Measurements from ENCODE around the gene ZFYVE27.

Gene ZFYVE27

GRCh38 chr10:97768322-97769315 is 31.7 kb downstream of the ZFYVE27 start:
- H3K27ac ChIP-seq (ENCODE audit: low read depth in 2 of 2, low read length in 2 of 2) = no peak overlapping the region
- peaks cover 30 to 33% of the 10 kb centered on the region in 2 donors for H3K27me3 ChIP-seq (ENCODE audit: control insufficient read depth in 2 of 2, insufficient read depth in 2 of 2, low read length in 2 of 2)
- no peaks in the 10 kb centered on the region for H3K9me3 ChIP-seq (ENCODE audit: control insufficient read depth in 2 of 2, low read length in 2 of 2)
- no peak overlapping the region for H3K9ac ChIP-seq (ENCODE audit: low read depth in 1 of 2, low read length in 2 of 2)
- H3K36me3 ChIP-seq (ENCODE audit: control insufficient read depth in 2 of 2, insufficient read depth in 2 of 2, low read length in 2 of 2) = no peaks in the 10 kb centered on the region
- no peak overlapping the region for H3K4me3 ChIP-seq (ENCODE audit: low read length in 2 of 2)
- H3K4me1 ChIP-seq (ENCODE audit: control insufficient read depth in 2 of 2, insufficient read depth in 2 of 2, low read length in 2 of 2) = peaks cover 0 to 3% of the 10 kb centered on the region in 2 donors

GRCh38 chr10:97770255-97770654 is 33.3 kb downstream of the ZFYVE27 start:
- no peaks in the 10 kb centered on the region for H3K4me1 ChIP-seq (ENCODE audit: control insufficient read depth in 2 of 2, insufficient read depth in 2 of 2, low read length in 2 of 2)
- H3K27ac ChIP-seq (ENCODE audit: low read depth in 2 of 2, low read length in 2 of 2) = no peak overlapping the region
- peaks cover 30 to 37% of the 10 kb centered on the region in 2 donors for H3K27me3 ChIP-seq (ENCODE audit: control insufficient read depth in 2 of 2, insufficient read depth in 2 of 2, low read length in 2 of 2)
- no peak overlapping the region for H3K4me3 ChIP-seq (ENCODE audit: low read length in 2 of 2)
- no peak overlapping the region for H3K9ac ChIP-seq (ENCODE audit: low read depth in 1 of 2, low read length in 2 of 2)
- H3K9me3 ChIP-seq (ENCODE audit: control insufficient read depth in 2 of 2, low read length in 2 of 2) = no peaks in the 10 kb centered on the region
- H3K36me3 ChIP-seq (ENCODE audit: control insufficient read depth in 2 of 2, insufficient read depth in 2 of 2, low read length in 2 of 2) = no peaks in the 10 kb centered on the region

- H3K27me3 ChIP-seq (ENCODE audit: control insufficient read depth in 2 of 2, insufficient read depth in 2 of 2, low read length in 2 of 2) = peaks cover 30 to 37% of the 10 kb centered on the region in 2 donors
- H3K4me3 ChIP-seq (ENCODE audit: low read length in 2 of 2) = no peak overlapping the region
- no peaks in the 10 kb centered on the region for H3K9me3 ChIP-seq (ENCODE audit: control insufficient read depth in 2 of 2, low read length in 2 of 2)
- no peaks in the 10 kb centered on the region for H3K4me1 ChIP-seq (ENCODE audit: control insufficient read depth in 2 of 2, insufficient read depth in 2 of 2, low read length in 2 of 2)
- H3K27ac ChIP-seq (ENCODE audit: low read depth in 2 of 2, low read length in 2 of 2) = no peak overlapping the region
- no peak overlapping the region for H3K9ac ChIP-seq (ENCODE audit: low read depth in 1 of 2, low read length in 2 of 2)
- H3K36me3 ChIP-seq (ENCODE audit: control insufficient read depth in 2 of 2, insufficient read depth in 2 of 2, low read length in 2 of 2) = no peaks in the 10 kb centered on the region
These were observed 34.3 kb downstream of the ZFYVE27 start for GRCh38 chr10:97771055-97771891.

GRCh38 chr10:97771913-97772823 is 35.2 kb downstream of the ZFYVE27 start, which contains the start of gene SFRP5:
TSS of gene SFRP5 (minus strand) at chr10:97771999. CDS start at chr10:97771833, 166 bp downstream.
- H3K27me3 ChIP-seq (ENCODE audit: control insufficient read depth in 2 of 2, insufficient read depth in 2 of 2, low read length in 2 of 2) = peaks cover 30 to 37% of the 10 kb centered on the region in 2 donors
- H3K4me1 ChIP-seq (ENCODE audit: control insufficient read depth in 2 of 2, insufficient read depth in 2 of 2, low read length in 2 of 2) = no peaks in the 10 kb centered on the region
- no peak within 1 kb of the TSS for H3K4me3 ChIP-seq (ENCODE audit: low read length in 2 of 2)
- H3K27ac ChIP-seq (ENCODE audit: low read depth in 2 of 2, low read length in 2 of 2) = no peak within 1 kb of the TSS
- no peaks in the 10 kb centered on the region for H3K9me3 ChIP-seq (ENCODE audit: control insufficient read depth in 2 of 2, low read length in 2 of 2)
- H3K9ac ChIP-seq (ENCODE audit: low read depth in 1 of 2, low read length in 2 of 2) = no peak within 1 kb of the TSS
- no peaks in the 10 kb centered on the region for H3K36me3 ChIP-seq (ENCODE audit: control insufficient read depth in 2 of 2, insufficient read depth in 2 of 2, low read length in 2 of 2)

- no peaks in the 10 kb centered on the region for H3K36me3 ChIP-seq (ENCODE audit: control insufficient read depth in 2 of 2, insufficient read depth in 2 of 2, low read length in 2 of 2)
- H3K27me3 ChIP-seq (ENCODE audit: control insufficient read depth in 2 of 2, insufficient read depth in 2 of 2, low read length in 2 of 2) = peaks cover 30 to 37% of the 10 kb centered on the region in 2 donors
- H3K27ac ChIP-seq (ENCODE audit: low read depth in 2 of 2, low read length in 2 of 2) = no peak overlapping the region
- H3K9me3 ChIP-seq (ENCODE audit: control insufficient read depth in 2 of 2, low read length in 2 of 2) = no peaks in the 10 kb centered on the region
- no peaks in the 10 kb centered on the region for H3K4me1 ChIP-seq (ENCODE audit: control insufficient read depth in 2 of 2, insufficient read depth in 2 of 2, low read length in 2 of 2)
- no peak overlapping the region for H3K4me3 ChIP-seq (ENCODE audit: low read length in 2 of 2)
- H3K9ac ChIP-seq (ENCODE audit: low read depth in 1 of 2, low read length in 2 of 2) = no peak overlapping the region
These were observed 36.2 kb downstream of the ZFYVE27 start for GRCh38 chr10:97773096-97773495.

GRCh38 chr10:97774811-97775294 is 37.9 kb downstream of the ZFYVE27 start:
- Histone ChIP-seq H3K9ac (ENCODE audit: low read depth in 1 of 2, low read length in 2 of 2) (no peak overlapping the region), H3K27ac (ENCODE audit: low read depth in 2 of 2, low read length in 2 of 2) (no peak overlapping the region), H3K4me3 (ENCODE audit: low read length in 2 of 2) (no peak overlapping the region), H3K36me3 (ENCODE audit: control insufficient read depth in 2 of 2, insufficient read depth in 2 of 2, low read length in 2 of 2) (no peaks in the 10 kb centered on the region), H3K27me3 (ENCODE audit: control insufficient read depth in 2 of 2, insufficient read depth in 2 of 2, low read length in 2 of 2) (peaks cover 24 to 30% of the 10 kb centered on the region in 2 donors), H3K4me1 (ENCODE audit: control insufficient read depth in 2 of 2, insufficient read depth in 2 of 2, low read length in 2 of 2) (no peaks in the 10 kb centered on the region), H3K9me3 (ENCODE audit: control insufficient read depth in 2 of 2, low read length in 2 of 2) (no peaks in the 10 kb centered on the region)

GRCh38 chr10:97777143-97777542 is 40.2 kb downstream of the ZFYVE27 start:
- Histone ChIP-seq H3K27me3 (ENCODE audit: control insufficient read depth in 2 of 2, insufficient read depth in 2 of 2, low read length in 2 of 2) (peaks cover 10 to 16% of the 10 kb centered on the region in 2 donors), H3K27ac (ENCODE audit: low read depth in 2 of 2, low read length in 2 of 2) (no peak overlapping the region), H3K9ac (ENCODE audit: low read depth in 1 of 2, low read length in 2 of 2) (no peak overlapping the region), H3K4me1 (ENCODE audit: control insufficient read depth in 2 of 2, insufficient read depth in 2 of 2, low read length in 2 of 2) (no peaks in the 10 kb centered on the region), H3K36me3 (ENCODE audit: control insufficient read depth in 2 of 2, insufficient read depth in 2 of 2, low read length in 2 of 2) (no peaks in the 10 kb centered on the region), H3K9me3 (ENCODE audit: control insufficient read depth in 2 of 2, low read length in 2 of 2) (no peaks in the 10 kb centered on the region), H3K4me3 (ENCODE audit: low read length in 2 of 2) (no peak overlapping the region)

- H3K4me3 ChIP-seq (ENCODE audit: low read length in 2 of 2) = no peak overlapping the region
- no peaks in the 10 kb centered on the region for H3K36me3 ChIP-seq (ENCODE audit: control insufficient read depth in 2 of 2, insufficient read depth in 2 of 2, low read length in 2 of 2)
- no peak overlapping the region for H3K27ac ChIP-seq (ENCODE audit: low read depth in 2 of 2, low read length in 2 of 2)
- no peak overlapping the region for H3K9ac ChIP-seq (ENCODE audit: low read depth in 1 of 2, low read length in 2 of 2)
- no peaks in the 10 kb centered on the region for H3K9me3 ChIP-seq (ENCODE audit: control insufficient read depth in 2 of 2, low read length in 2 of 2)
- peaks cover 0 to 3% of the 10 kb centered on the region in 2 donors for H3K27me3 ChIP-seq (ENCODE audit: control insufficient read depth in 2 of 2, insufficient read depth in 2 of 2, low read length in 2 of 2)
- H3K4me1 ChIP-seq (ENCODE audit: control insufficient read depth in 2 of 2, insufficient read depth in 2 of 2, low read length in 2 of 2) = no peaks in the 10 kb centered on the region
These were observed 41.7 kb downstream of the ZFYVE27 start for GRCh38 chr10:97778452-97779302.

GRCh38 chr10:97779492-97779891 is 42.6 kb downstream of the ZFYVE27 start:
- no peak overlapping the region for H3K27ac ChIP-seq (ENCODE audit: low read depth in 2 of 2, low read length in 2 of 2)
- H3K27me3 ChIP-seq (ENCODE audit: control insufficient read depth in 2 of 2, insufficient read depth in 2 of 2, low read length in 2 of 2) = no peaks in the 10 kb centered on the region
- H3K4me1 ChIP-seq (ENCODE audit: control insufficient read depth in 2 of 2, insufficient read depth in 2 of 2, low read length in 2 of 2) = no peaks in the 10 kb centered on the region

More at GRCh38 chr10:97779492-97779891, 42.6 kb downstream of the ZFYVE27 start:
- no peak overlapping the region for H3K4me3 ChIP-seq (ENCODE audit: low read length in 2 of 2)
- H3K9me3 ChIP-seq (ENCODE audit: control insufficient read depth in 2 of 2, low read length in 2 of 2) = no peaks in the 10 kb centered on the region
- no peaks in the 10 kb centered on the region for H3K36me3 ChIP-seq (ENCODE audit: control insufficient read depth in 2 of 2, insufficient read depth in 2 of 2, low read length in 2 of 2)
- H3K9ac ChIP-seq (ENCODE audit: low read depth in 1 of 2, low read length in 2 of 2) = no peak overlapping the region

Measured in mucosa of rectum (tissue), 2 donors.